ENCODE measurements around the gene PRICKLE1. TPM values are rescaled to one million over a fixed set of nuclear protein-coding genes. Genes with fewer than 3 reads are reported as not detected.

PRICKLE1 gene
- total RNA-seq, 3 donors from 2014 or later = 6.4 to 9.4 (median 9.2) TPM

DNA sequence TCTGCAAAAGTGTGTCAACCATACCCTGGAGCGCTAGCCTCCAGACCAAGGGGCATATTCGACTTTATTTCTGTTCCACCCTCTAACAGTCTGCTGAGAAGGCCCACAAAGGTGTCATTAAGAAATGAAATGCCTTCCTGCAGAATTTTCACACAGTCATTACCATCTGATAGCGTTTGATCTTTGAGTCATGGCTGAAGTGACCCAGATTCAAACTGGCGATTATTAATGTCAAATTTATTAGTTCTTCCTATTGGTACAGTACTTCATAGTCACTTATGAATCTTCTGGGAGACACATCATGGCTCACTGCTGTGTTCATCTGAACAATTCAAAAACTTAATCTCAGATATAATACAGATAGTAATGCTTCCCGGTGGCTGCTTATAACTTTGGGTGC, 13.2 kb downstream of the PRICKLE1 start:
- H3K4me1 ChIP-seq = no peaks in the 10 kb centered on the region
- TF ChIP-seq, protein P1, sequence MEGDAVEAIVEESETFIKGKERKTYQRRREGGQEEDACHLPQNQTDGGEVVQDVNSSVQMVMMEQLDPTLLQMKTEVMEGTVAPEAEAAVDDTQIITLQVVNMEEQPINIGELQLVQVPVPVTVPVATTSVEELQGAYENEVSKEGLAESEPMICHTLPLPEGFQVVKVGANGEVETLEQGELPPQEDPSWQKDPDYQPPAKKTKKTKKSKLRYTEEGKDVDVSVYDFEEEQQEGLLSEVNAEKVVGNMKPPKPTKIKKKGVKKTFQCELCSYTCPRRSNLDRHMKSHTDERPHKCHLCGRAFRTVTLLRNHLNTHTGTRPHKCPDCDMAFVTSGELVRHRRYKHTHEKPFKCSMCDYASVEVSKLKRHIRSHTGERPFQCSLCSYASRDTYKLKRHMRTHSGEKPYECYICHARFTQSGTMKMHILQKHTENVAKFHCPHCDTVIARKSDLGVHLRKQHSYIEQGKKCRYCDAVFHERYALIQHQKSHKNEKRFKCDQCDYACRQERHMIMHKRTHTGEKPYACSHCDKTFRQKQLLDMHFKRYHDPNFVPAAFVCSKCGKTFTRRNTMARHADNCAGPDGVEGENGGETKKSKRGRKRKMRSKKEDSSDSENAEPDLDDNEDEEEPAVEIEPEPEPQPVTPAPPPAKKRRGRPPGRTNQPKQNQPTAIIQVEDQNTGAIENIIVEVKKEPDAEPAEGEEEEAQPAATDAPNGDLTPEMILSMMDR (IDR thresholded peaks at IDR 0.05) = no peak
- no peak for TF ChIP-seq POLR2AphosphoS5 (IDR thresholded peaks at IDR 0.05)
- no peak for TF ChIP-seq POLR2A (IDR thresholded peaks at IDR 0.05)
- no peaks in the 10 kb centered on the region for H3K9me3 ChIP-seq
- no peaks in the 10 kb centered on the region for H3K27me3 ChIP-seq
- intact Hi-C loops (cut with DNase I; ENCODE audit: low total_unique reads) = no loop called here
- H3K27ac ChIP-seq = no peak overlapping the region
- no peak overlapping the region for H3K4me3 ChIP-seq
- no peak for DNase-seq (ENCODE audit: low spot score in 2 of 2)
- H3K36me3 ChIP-seq = no peaks in the 10 kb centered on the region

DNA sequence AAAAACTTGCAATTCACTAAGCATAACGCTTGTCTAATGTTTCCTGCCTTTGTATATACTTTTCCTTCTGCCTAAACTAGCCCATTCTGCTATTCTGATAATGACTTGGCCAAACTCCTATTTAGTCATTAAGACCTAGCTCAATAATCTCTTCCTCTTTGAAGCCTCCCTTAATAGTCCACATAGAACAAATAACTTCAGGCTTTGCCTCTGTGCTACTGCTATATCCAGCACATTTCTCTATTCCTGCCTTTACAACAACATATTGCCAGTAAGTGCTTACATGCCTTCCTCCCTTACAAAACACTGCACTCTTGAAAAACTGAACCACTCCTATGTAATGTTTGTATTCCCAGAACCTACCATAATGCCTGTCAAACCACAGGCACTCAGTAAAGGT, 13.8 kb downstream of the PRICKLE1 start:
- Histone ChIP-seq H3K36me3 (no peaks in the 10 kb centered on the region), H3K27me3 (no peaks in the 10 kb centered on the region), H3K27ac (no peak overlapping the region), H3K4me3 (no peak overlapping the region), H3K4me1 (no peaks in the 10 kb centered on the region), H3K9me3 (no peaks in the 10 kb centered on the region)
- intact Hi-C loops (cut with DNase I; ENCODE audit: low total_unique reads) = no loop called here
- DNase-seq (ENCODE audit: low spot score in 2 of 2) = no peak
- TF ChIP-seq POLR2A (IDR thresholded peaks at IDR 0.05) (no peak), POLR2AphosphoS5 (IDR thresholded peaks at IDR 0.05) (no peak)
- TF ChIP-seq, protein P1 (IDR thresholded peaks at IDR 0.05) = no peak

DNA sequence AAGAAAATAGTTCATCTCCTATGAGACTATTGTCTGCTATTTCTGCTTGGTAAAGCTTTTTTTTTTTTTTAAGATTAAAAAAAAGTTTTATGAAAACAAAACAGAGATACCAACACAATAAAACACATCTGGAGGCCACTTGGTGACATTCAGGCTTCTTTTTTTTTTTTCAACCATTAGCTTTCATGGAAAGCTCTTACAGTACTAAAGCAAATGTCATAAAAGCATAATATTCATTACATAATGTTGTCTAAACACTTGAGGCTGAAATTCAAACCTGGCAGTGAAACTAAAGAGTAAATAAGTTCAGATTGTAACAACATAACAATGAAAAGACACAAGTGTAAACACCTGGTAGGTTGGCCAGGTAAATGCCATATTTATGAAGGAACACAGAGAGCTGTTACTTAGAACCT, 14.7 kb downstream of the PRICKLE1 start:
- Histone ChIP-seq H3K27ac (peak overlapping the region in 1 of 2 donors; percentile 5), H3K9me3 (no peaks in the 10 kb centered on the region), H3K27me3 (no peaks in the 10 kb centered on the region), H3K4me3 (no peak overlapping the region), H3K36me3 (no peaks in the 10 kb centered on the region), H3K4me1 (no peaks in the 10 kb centered on the region)
- TF ChIP-seq POLR2AphosphoS5 (IDR thresholded peaks at IDR 0.05) (no peak), POLR2A (IDR thresholded peaks at IDR 0.05) (no peak)
- TF ChIP-seq, protein P1 (IDR thresholded peaks at IDR 0.05) = no peak
- intact Hi-C loops (cut with DNase I; ENCODE audit: low total_unique reads) = no loop called here
- DNase-seq (ENCODE audit: low spot score in 2 of 2) = no peak

DNA sequence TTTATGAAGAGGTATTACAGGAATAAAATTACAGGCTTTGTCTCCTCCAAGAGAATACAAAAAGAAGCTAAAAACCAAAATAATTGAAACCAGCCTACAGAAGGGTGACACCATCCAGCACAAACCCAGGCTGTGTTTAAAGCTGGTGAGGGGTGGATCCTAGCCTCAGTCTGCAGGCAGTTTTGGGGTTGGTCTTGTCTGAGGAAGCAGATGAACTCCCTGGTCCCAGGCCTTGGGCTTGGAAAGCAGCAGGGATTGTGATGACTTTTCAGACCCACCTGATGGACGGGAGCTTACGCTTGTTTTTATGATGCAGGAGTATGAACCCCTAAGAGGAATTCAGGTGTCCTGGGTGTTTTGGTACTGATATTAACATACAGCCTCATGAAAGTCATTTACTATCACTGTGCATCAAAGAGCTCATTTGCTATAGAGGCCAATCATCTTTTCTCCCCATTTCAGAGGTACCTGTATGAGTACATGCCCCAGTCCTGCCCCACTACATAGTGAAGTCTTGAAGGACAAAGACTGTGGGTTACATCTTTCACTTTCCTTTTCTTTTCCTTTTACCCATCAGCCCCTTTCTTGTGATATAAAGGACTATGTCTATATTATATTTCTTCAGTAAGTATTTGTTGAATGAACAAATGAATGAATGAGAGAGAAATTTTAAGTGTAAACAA, 18.1 kb downstream of the PRICKLE1 start:
- no peaks in the 10 kb centered on the region for H3K27me3 ChIP-seq
- intact Hi-C loops (cut with DNase I; ENCODE audit: low total_unique reads) = no loop called here
- no peaks in the 10 kb centered on the region for H3K36me3 ChIP-seq
- H3K4me3 ChIP-seq = no peak overlapping the region
- TF ChIP-seq POLR2AphosphoS5 (IDR thresholded peaks at IDR 0.05) (no peak), POLR2A (IDR thresholded peaks at IDR 0.05) (no peak)
- TF ChIP-seq, protein P1 (IDR thresholded peaks at IDR 0.05) = no peak
- no peak for DNase-seq (ENCODE audit: low spot score in 2 of 2)
- no peak overlapping the region for H3K27ac ChIP-seq
- H3K9me3 ChIP-seq = no peaks in the 10 kb centered on the region
- no peaks in the 10 kb centered on the region for H3K4me1 ChIP-seq

DNA sequence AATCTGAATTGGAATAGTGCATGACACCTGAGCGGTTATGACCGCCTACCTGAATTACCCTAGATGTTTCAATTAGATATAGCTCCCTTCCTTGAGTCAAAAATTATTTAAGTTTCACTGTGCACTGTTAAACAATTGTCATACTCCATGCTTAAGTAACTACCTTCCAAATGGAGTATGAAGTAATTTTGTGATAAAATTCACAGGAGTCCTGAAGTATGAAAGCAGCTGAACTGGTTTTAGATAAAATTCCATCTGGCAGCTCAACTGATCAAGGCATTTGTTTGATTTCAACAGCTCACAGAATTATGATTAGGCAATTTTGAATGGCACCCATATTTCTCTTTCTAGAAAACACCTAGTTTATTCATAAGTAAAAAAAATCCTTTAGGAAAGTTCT, 19.5 kb downstream of the PRICKLE1 start:
- no peaks in the 10 kb centered on the region for H3K9me3 ChIP-seq
- H3K27me3 ChIP-seq = no peaks in the 10 kb centered on the region
- H3K4me3 ChIP-seq = no peak overlapping the region
- TF ChIP-seq, protein P1 (IDR thresholded peaks at IDR 0.05) = no peak
- TF ChIP-seq POLR2A (IDR thresholded peaks at IDR 0.05) (no peak), POLR2AphosphoS5 (IDR thresholded peaks at IDR 0.05) (no peak)
- DNase-seq (ENCODE audit: low spot score in 2 of 2) = no peak
- H3K36me3 ChIP-seq = no peaks in the 10 kb centered on the region
- H3K27ac ChIP-seq = no peak overlapping the region
- H3K4me1 ChIP-seq = no peaks in the 10 kb centered on the region
- intact Hi-C loops (cut with DNase I; ENCODE audit: low total_unique reads) = no loop called here

All from breast epithelium (tissue), 4 donors.